HepG2 (cell line): ENCODE measurements around the gene PRTN3. TPM values are rescaled to one million over a fixed set of nuclear protein-coding genes. Genes with fewer than 3 reads are reported as not detected.

Source experiments
- AGO1 ChIP-seq: fragments of 200-400 bp; formaldehyde crosslinking; IDR thresholded peaks from 2 replicates; pipeline ENCODE4 v1.6.1; 2017; ENCODE audit warnings: mild to moderate bottlenecking, low read depth, low read length, moderate library complexity; ENCODE audit not compliant: poor library complexity, severe bottlenecking
- CHD4 ChIP-seq: fragments of 200-600 bp; sonication (generic); IDR thresholded peaks from 2 replicates; pipeline ENCODE4 v1.7.0; 2017; ENCODE audit warnings: mild to moderate bottlenecking, low read length, borderline replicate concordance
- HINFP ChIP-seq: sonication (generic); formaldehyde crosslinking; IDR thresholded peaks from 2 replicates; pipeline ENCODE4 v1.4.0; 2020; ENCODE audit warnings: low read depth, mild to moderate bottlenecking, missing genetic modification reagents
- KMT2B ChIP-seq: IDR thresholded peaks from 2 replicates; pipeline ENCODE4 v1.6.1; 2016; ENCODE audit warnings: missing genetic modification reagents, missing compliant biosample characterization
- NCOA1 ChIP-seq: sonication (generic); formaldehyde crosslinking; IDR thresholded peaks from 2 replicates; pipeline ENCODE4 v1.9.0; 2021; ENCODE audit warnings: missing genetic modification reagents
- NFIB ChIP-seq: sonication (generic); formaldehyde crosslinking; IDR thresholded peaks from 2 replicates; pipeline ENCODE4 v1.9.0; 2021; ENCODE audit warnings: missing genetic modification reagents, mild to moderate bottlenecking, borderline replicate concordance
- NR1H2 ChIP-seq: sonication (generic); formaldehyde crosslinking; IDR thresholded peaks from 2 replicates; pipeline ENCODE4 v1.8.1; 2022; ENCODE audit warnings: low read depth, missing genetic modification reagents, borderline replicate concordance
- POLR2A ChIP-seq, 2 experiments: IDR thresholded peaks; 2 replicates each; pipeline ENCODE4 v1.6.1; 2011; ENCODE audit warnings: low read depth in 2 of 2, low read length in 2 of 2, mild to moderate bottlenecking in 1 of 2, moderate library complexity in 1 of 2; ENCODE audit not compliant: insufficient read depth in 1 of 2
- POLR2AphosphoS5 ChIP-seq: IDR thresholded peaks from 2 replicates; pipeline ENCODE4 v1.6.1; 2012; ENCODE audit warnings: low read depth, low read length
- RNF2 ChIP-seq: fragments of 450-650 bp; conservative IDR thresholded peaks from 2 replicates; pipeline ENCODE4 v1.6.1; 2016; ENCODE audit warnings: low read depth
- SKI ChIP-seq: fragments of 450-650 bp; IDR thresholded peaks from one replicate; pipeline ENCODE4 v1.6.1; 2018; ENCODE audit warnings: mild to moderate bottlenecking; ENCODE audit not compliant: partially characterized antibody
- SP2 ChIP-seq: sonication (generic); formaldehyde crosslinking; IDR thresholded peaks from 2 replicates; pipeline ENCODE4 v1.5.1; 2020; ENCODE audit warnings: mild to moderate bottlenecking, missing genetic modification reagents
- SP4 ChIP-seq: sonication (generic); formaldehyde crosslinking; IDR thresholded peaks from 2 replicates; pipeline ENCODE4 v1.8.1; 2023; ENCODE audit warnings: mild to moderate bottlenecking, missing genetic modification reagents
- SRSF1 ChIP-seq: fragments of 200-400 bp; formaldehyde crosslinking; optimal IDR thresholded peaks from 2 replicates; pipeline ENCODE3; 2017; ENCODE audit warnings: mild to moderate bottlenecking, low read depth, low read length, moderate library complexity
- STAT5B ChIP-seq: sonication (generic); formaldehyde crosslinking; IDR thresholded peaks from 2 replicates; pipeline ENCODE4 v1.4.0; 2020; ENCODE audit warnings: missing genetic modification reagents
- TFDP2 ChIP-seq: sonication (generic); formaldehyde crosslinking; IDR thresholded peaks from 2 replicates; pipeline ENCODE4 v1.4.0; 2020; ENCODE audit warnings: missing genetic modification reagents
- YEATS2 ChIP-seq: sonication (generic); formaldehyde crosslinking; IDR thresholded peaks from 2 replicates; pipeline ENCODE4 v1.4.0; 2020; ENCODE audit warnings: missing genetic modification reagents, borderline replicate concordance
- ZFAT ChIP-seq: sonication (generic); formaldehyde crosslinking; conservative IDR thresholded peaks from 2 replicates; pipeline ENCODE4 v1.8.1; 2023; ENCODE audit warnings: missing genetic modification reagents, inconsistent platforms
- ZNF124 ChIP-seq: sonication (generic); formaldehyde crosslinking; IDR thresholded peaks from 2 replicates; pipeline ENCODE4 v1.4.0; 2020; ENCODE audit warnings: missing genetic modification reagents
- ZNF234 ChIP-seq: sonication (generic); formaldehyde crosslinking; conservative IDR thresholded peaks from 2 replicates; pipeline ENCODE4 v1.5.1; 2020; ENCODE audit warnings: mild to moderate bottlenecking, missing genetic modification reagents
- ZNF292 ChIP-seq: sonication (generic); formaldehyde crosslinking; IDR thresholded peaks from 2 replicates; pipeline ENCODE4 v1.8.1; 2022; ENCODE audit warnings: mild to moderate bottlenecking, low read depth, missing genetic modification reagents, borderline replicate concordance
- ZNF556 ChIP-seq: sonication (generic); formaldehyde crosslinking; IDR thresholded peaks from 2 replicates; pipeline ENCODE4 v1.4.0; 2020; ENCODE audit warnings: mild to moderate bottlenecking, missing genetic modification reagents, borderline replicate concordance
- ZNF607 ChIP-seq: sonication (generic); formaldehyde crosslinking; IDR thresholded peaks from 2 replicates; pipeline ENCODE4 v1.5.1; 2020; ENCODE audit warnings: missing genetic modification reagents, mild to moderate bottlenecking, borderline replicate concordance
- ZNF678 ChIP-seq: sonication (generic); formaldehyde crosslinking; IDR thresholded peaks from 2 replicates; pipeline ENCODE4 v1.4.0; 2020; ENCODE audit warnings: mild to moderate bottlenecking, missing genetic modification reagents
- ZSCAN5A ChIP-seq: sonication (generic); formaldehyde crosslinking; IDR thresholded peaks from 2 replicates; pipeline ENCODE4 v1.8.0; 2022; ENCODE audit warnings: mild to moderate bottlenecking, missing genetic modification reagents, borderline replicate concordance
- polyA plus RNA-seq, 8 experiments: library from polyadenylated mRNA; depleted of rRNA in 3 of 8; stranded (reverse) in 7 of 8; unstranded in 1 of 8; fragments of >200 nt; fragmentation: Illumina TruSeq in 4 of 8; extraction: Trizol in 4 of 8; gene quantifications; 2 replicates each; pipeline versions ENCODE4 v1.2.1 to v1.2.3, GENCODE V29; 2011 to 2016; ENCODE audit warnings: low read depth in 4 of 8, missing spikeins in 1 of 8, mixed read lengths in 1 of 8; ENCODE audit not compliant: insufficient read depth in 1 of 8
- total RNA-seq, 5 experiments: library from RNA; depleted of rRNA; stranded (reverse); fragments of >200 nt; fragmentation: Illumina TruSeq; extraction: Trizol; gene quantifications; 2 replicates each; pipeline ENCODE4 v1.2.3, GENCODE V29; 2016; ENCODE audit warnings: low read depth in 1 of 5
- TF ChIP-seq, protein P1 (sequence below): sonication (generic); formaldehyde crosslinking; IDR thresholded peaks from 2 replicates; pipeline ENCODE4 v1.8.0; 2022; ENCODE audit warnings: missing genetic modification reagents, mild to moderate bottlenecking, borderline replicate concordance

PRTN3 gene
- total and polyA plus RNA-seq, 2 of the 13 experiments (the other 11 are each of a cell fraction or from before 2014, with no cell fraction given) = not detected

GRCh38 chr19:795691-796581, 44.9 kb upstream of the PRTN3 start (continued):
- no peak for TF ChIP-seq NR1H2 (CRISPR knock-in tag)
- TF ChIP-seq POLR2A (IDR thresholded peaks at IDR 0.05; ENCODE audit: insufficient read depth in 1 of 2, low read depth in 2 of 2, low read length in 2 of 2) = peak in 1 of 2 experiments; percentile 12; a peak in 1 of 4 replicates
- TF ChIP-seq ZFAT (CRISPR knock-in tag) = no peak
- no peak for TF ChIP-seq ZSCAN5A (CRISPR knock-in tag)
- no peak for TF ChIP-seq SKI
- TF ChIP-seq, protein P1, sequence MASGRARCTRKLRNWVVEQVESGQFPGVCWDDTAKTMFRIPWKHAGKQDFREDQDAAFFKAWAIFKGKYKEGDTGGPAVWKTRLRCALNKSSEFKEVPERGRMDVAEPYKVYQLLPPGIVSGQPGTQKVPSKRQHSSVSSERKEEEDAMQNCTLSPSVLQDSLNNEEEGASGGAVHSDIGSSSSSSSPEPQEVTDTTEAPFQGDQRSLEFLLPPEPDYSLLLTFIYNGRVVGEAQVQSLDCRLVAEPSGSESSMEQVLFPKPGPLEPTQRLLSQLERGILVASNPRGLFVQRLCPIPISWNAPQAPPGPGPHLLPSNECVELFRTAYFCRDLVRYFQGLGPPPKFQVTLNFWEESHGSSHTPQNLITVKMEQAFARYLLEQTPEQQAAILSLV = peak; percentile 14; the same call in 1 of the 2 replicates
- no peak for TF ChIP-seq ZNF124 (CRISPR knock-in tag)
- 0 out of 2 replicates have a peak, but pooled peaks have one; percentile 13 for TF ChIP-seq SP4 (CRISPR knock-in tag)
- TF ChIP-seq YEATS2 (CRISPR knock-in tag) = no peak
- TF ChIP-seq CHD4 = peak; percentile 29; the same call in 1 of the 2 replicates
- no peak for TF ChIP-seq STAT5B (CRISPR knock-in tag)
- 0 out of 2 replicates have a peak, but pooled peaks have one; percentile 8 for TF ChIP-seq NCOA1 (CRISPR knock-in tag)
- no peak for TF ChIP-seq SRSF1
- no peak; the same call in 1 of the 2 replicates for TF ChIP-seq ZNF607 (CRISPR knock-in tag)
- TF ChIP-seq KMT2B (CRISPR knock-in tag) = no peak
- TF ChIP-seq POLR2AphosphoS5 = no peak
- TF ChIP-seq AGO1 = peak; percentile 4
- no peak for TF ChIP-seq RNF2
- TF ChIP-seq HINFP (CRISPR knock-in tag) = no peak
- no peak for TF ChIP-seq SP2
- TF ChIP-seq ZNF556 (CRISPR knock-in tag) = no peak
- no peak for TF ChIP-seq ZNF234 (CRISPR knock-in tag)
- no peak for TF ChIP-seq TFDP2 (CRISPR knock-in tag)
- no peak for TF ChIP-seq ZNF678 (CRISPR knock-in tag)
- TF ChIP-seq NFIB (CRISPR knock-in tag) = no peak
- no peak for TF ChIP-seq ZNF292
